Lower leg skin (tissue), 3 donors: ENCODE data around the gene MED19.

ENCODE experiments used
- CTCF ChIP-seq, 3 donors: fragments of 450-650 bp; IDR thresholded peaks; one replicate each; pipeline ENCODE4 v1.5.1; 2016; ENCODE audit warnings: antibody characterized with exemption in 3 of 3, mild to moderate bottlenecking in 3 of 3, moderate library complexity in 2 of 3
- POLR2A ChIP-seq, 2 donors: fragments of 450-650 bp; IDR thresholded peaks; one replicate each; pipeline ENCODE4 v1.6.1; 2016 to 2017; ENCODE audit warnings: antibody characterized with exemption in 2 of 2, mild to moderate bottlenecking in 1 of 2, moderate library complexity in 1 of 2

- no peak for TF ChIP-seq CTCF (IDR thresholded peaks at IDR 0.05)
- no peak for TF ChIP-seq POLR2A (IDR thresholded peaks at IDR 0.05)
These were observed 12.2 kb downstream of the MED19 start for GRCh38 chr11:57699813-57700212.
